IPS-NIHi7 (cell line): ENCODE measurements around the gene RHOBTB1.
"Not testable (repeated sequence)": the region's sequence is repeated elsewhere in the genome, so short reads cannot be mapped to it uniquely, and the experiment has no call there.

Experiments
- DNase-seq: peaks from one replicate; pipeline ENCODE4 v3.0.0; 2012; ENCODE audit warnings: mixed read lengths; ENCODE audit errors: extremely low spot score

RHOBTB1 gene

DNA sequence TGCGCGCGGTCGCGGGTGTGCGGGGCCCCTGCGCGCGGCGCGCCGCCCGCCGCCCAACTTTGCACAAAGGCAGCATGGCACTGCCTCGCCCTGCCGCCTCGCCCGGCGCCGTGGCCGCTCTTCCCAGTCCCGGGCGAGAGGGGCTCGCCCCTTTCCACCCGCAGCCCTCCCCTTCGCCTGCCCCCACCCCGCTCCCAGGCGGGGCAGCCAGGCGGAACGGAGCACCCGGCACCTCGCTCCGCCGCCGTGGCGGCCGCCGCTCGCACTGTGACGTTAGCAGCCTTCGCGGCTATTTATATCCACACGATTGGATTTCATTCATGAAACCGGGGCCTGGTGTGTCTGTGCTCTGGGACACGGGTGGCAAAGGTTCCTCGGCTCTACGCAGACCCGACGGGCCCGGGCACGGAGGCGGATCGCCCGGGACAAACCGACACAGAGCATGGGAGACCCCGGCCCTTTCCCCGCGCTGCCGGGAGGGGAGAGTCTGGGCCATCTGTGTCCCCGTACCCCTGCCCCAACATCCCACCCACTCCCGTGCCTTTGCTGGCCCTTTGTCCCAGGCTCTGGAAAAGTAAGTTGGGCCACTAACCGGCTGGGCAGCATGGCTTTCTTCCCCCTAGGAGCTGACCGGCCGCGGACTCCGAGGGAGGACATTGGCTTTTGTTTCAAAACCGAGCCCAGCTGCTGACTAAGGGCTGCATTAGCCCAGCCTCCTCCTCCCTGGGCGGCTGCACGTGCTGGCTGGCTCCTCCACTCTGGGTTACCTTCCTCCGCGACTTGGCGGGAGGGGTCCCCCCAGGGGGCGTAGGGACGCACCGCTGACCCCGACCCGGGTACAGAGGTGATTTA lies at the start of gene RHOBTB1:
TSS of gene RHOBTB1 (minus strand) at position 128 of the 852 bp plus-strand sequence. CDS start 32,643 bp downstream, outside the sequence.
- peak; percentile 69 for DNase-seq

DNA sequence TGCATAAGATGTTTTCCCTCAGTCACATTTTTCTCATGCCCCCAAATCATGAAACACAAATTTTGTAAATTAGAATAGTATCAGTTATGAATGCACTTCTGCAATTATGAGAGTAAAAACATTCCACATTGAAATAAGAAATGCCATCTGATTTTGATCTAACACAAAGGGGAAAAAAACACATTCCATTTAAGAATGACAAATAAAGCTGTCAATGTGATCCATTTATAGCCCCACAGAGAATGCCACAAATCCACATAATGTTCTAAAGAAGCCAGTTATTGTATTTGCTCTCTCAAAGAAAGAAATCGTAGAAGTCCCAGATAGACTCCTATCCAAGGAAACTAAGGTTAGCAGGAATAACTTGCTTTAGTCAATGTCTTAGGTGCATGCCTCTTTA lies 48.7 kb upstream of the RHOBTB1 start:
- DNase-seq = no peak

DNA sequence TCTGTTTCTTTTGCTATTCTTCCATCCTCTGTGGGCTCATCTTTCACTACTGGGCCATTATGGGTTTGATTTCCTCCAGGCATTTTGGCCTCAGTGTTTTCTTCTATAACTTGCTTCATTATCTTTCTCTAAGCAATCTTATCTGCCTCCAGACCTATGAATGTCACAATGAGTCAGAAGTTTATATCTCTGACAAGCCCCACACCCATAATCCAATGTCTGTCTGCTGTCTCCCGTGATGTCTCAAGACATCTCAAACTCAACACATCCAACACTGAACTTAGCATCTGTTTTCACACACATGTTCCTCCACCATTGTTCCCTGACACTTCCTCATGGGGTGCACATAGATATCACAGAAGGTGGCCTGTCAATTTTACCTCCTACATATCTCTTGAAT lies 46.7 kb upstream of the RHOBTB1 start:
- no peak for DNase-seq

DNA sequence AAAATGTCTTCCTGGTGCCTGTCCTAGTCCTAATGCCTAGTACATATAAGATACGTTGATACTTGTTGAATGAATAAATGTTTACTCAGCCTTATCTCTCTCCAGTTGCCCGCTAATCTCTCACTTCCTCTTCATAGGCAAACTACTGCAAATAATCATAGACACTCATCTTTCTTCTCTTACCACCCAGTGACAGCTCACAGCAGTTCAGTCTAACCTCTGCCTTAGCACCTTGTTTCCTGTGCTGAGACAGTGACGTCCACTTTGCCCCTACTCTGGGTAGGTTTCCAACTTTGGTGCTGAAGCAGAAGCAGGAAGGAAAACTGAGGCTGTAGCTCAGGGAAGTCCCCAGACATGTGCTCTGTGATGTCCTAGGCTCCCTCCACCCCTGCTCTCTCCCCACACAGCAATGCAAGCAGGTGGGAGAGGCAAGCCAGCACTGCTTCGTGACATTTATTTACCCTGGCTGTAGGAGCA lies 45.5 kb upstream of the RHOBTB1 start:
- no peak for DNase-seq

GRCh38 chr10:60986791-60987190 lies 42.8 kb upstream of the RHOBTB1 start:
- no peak for DNase-seq

- DNase-seq = no peak
Measured at GRCh38 chr10:60985951-60986350, 42.0 kb upstream of the RHOBTB1 start.

- DNase-seq = no peak
Measured at GRCh38 chr10:60980997-60981396, 37.0 kb upstream of the RHOBTB1 start.

GRCh38 chr10:60979667-60980104 lies 35.7 kb upstream of the RHOBTB1 start:
- DNase-seq = no peak

DNA sequence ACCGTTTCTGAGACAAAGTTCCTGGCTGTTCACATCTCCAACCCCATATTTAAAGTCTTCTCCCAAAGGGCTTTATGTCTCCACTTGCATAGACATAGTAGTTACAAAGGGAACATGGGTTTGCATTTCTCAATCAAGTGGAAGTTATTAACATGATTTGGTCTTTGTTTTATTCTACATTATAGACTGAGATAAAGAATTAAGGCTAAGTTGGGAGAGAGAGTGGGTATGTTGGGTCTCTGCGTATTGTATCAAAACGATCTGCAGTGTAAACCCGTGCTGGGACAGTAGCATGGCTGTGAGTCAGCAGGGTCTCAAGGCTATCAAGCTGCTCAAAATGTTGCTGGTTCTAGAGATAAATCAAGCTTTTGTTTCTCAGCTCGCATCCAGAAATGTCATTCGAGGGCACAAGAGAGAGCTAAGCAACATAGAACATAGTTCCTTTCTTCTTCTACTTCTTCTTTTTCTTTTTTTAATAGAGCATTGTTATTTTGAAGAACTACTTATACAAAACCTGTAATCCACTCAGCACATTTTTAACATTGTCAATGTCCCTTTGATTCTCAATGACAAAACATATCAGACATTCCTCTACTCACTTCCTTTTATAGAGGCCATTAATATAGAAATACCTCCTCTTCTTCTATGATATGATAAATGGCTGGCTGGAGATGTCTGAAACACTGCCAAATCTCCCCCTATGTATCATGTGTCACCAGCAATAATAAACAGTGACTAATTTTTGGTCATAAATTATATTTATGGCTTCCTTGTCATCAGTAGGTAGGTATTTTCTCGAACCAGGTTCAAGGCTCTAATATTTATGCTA lies 34.5 kb upstream of the RHOBTB1 start:
- DNase-seq = no peak

- DNase-seq = no peak
Measured at GRCh38 chr10:60977161-60978122, 33.5 kb upstream of the RHOBTB1 start.

GRCh38 chr10:60976687-60977086 lies 32.7 kb upstream of the RHOBTB1 start:
- DNase-seq = no peak

- no peak for DNase-seq
Measured at GRCh38 chr10:60975716-60976115, 31.7 kb upstream of the RHOBTB1 start.

GRCh38 chr10:60974463-60975149 lies 30.6 kb upstream of the RHOBTB1 start:
- no peak for DNase-seq

- DNase-seq = no peak
Measured at GRCh38 chr10:60973086-60973485, 29.1 kb upstream of the RHOBTB1 start.

DNA sequence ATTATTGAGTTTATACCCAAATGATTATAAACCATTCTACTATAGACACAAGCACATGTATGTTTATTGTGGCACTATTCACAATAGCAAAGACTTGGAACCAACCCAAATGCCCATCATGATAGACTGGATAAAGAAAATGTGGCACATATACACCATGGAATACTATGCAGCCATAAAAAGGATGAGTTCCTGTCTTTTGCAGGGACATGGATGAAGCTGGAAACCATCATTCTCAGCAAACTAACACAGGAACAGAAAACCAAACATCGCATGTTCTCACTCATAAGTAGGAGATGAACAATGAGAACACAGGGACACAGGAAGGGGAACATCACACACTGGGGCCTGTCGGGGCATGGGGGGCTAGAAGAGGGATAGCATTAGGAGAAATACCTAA lies 28.2 kb upstream of the RHOBTB1 start:
- DNase-seq = not testable (repeated sequence)

- no peak for DNase-seq
Measured at GRCh38 chr10:60970526-60970925, 26.5 kb upstream of the RHOBTB1 start.

DNA sequence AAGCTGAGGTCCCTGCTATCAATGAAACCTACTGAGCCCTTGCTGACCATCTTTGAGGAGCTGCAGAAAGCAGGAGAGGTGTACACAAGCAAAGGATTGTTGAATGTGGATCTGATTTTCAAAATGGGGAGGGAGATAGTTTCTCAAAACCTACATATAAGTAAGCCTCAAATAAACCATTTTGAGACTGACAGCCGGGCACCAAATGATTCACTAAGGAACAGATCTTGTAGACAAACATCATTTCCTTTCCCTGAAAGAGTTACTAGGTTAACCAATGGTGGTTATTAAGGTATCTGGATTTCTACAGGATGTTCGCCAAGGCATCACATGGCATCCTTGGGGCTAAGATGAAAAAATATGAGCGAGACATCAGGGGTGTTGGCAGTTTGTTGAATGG lies 24.5 kb upstream of the RHOBTB1 start:
- no peak for DNase-seq

DNA sequence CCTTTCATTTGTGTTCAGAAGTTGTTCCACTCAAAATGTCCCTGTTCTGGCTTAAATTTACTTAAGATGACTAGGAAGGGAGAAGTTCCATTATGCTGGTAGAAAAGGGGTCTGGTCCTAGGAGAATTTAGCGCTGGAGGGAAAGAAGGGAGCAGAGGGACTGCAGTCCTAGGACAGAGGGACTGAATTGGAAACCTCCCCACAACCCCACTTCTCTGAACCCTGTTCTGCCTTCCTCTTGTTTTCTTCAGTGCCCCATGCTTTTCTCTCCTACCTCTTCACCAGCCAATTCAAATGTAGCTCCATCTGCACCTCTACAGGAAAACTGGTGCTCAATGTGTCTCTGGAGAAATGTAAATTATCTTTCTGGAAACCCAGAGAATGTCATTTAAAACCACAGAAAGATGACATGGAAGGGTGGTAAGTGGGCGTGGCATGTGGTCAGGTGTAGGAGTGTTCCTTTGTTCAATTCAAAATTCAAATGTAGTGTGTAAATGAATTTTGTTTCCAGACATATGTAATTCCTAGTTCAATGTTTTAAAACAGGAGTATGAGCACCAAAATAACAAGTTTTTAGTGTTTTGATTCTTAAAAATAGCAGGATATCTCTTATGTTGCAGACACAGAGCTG lies 24.0 kb upstream of the RHOBTB1 start:
- no peak for DNase-seq

GRCh38 chr10:60967260-60967659 lies 23.3 kb upstream of the RHOBTB1 start:
- DNase-seq = no peak

DNA sequence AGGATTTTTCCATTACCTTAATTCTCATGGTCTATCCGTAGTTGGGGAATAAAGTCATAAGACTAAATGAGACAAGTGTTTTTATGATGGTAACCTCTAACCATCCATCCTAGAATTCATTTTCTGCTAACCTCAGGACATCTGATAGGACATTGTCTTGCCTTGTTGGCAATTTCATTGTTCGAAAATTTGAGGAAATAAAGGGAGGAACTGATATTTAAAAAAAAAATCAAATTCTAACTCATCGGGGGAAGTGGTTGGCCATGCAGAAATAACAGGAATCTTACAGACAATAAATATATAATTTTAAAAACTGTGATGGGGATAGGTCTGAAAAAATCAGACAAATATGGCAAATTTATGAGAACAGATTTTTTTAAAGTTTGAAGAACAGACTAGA lies 21.7 kb upstream of the RHOBTB1 start:
- DNase-seq = no peak
